ENCODE measurements around the gene ABHD8.

- no peak for TF ChIP-seq CREB1 (IDR thresholded peaks at IDR 0.05)
- no peak for TF ChIP-seq CREB1 (CRISPR knock-in tag; IDR thresholded peaks at IDR 0.05)
- no peak for TF ChIP-seq STAG1 (CRISPR knock-in tag; IDR thresholded peaks at IDR 0.05)
- no peak for TF ChIP-seq CTCF (CRISPR knock-in tag; IDR thresholded peaks at IDR 0.05)
- no peak for TF ChIP-seq ZNF407 (CRISPR knock-in tag; IDR thresholded peaks at IDR 0.05; ENCODE audit: not compliant biosample characterization)
- no peak for TF ChIP-seq BCLAF1 (IDR thresholded peaks at IDR 0.05)
- no peak for TF ChIP-seq CENPBD1 (CRISPR knock-in tag; IDR thresholded peaks at IDR 0.05; ENCODE audit: borderline replicate concordance, low read depth)
- TF ChIP-seq POLR2AphosphoS5 (IDR thresholded peaks at IDR 0.05; ENCODE audit: low read depth, low read length) = no peak
- no peak for TF ChIP-seq ZBTB37 (CRISPR knock-in tag; IDR thresholded peaks at IDR 0.05)
- TF ChIP-seq EZH2 (conservative IDR thresholded peaks at IDR 0.05; ENCODE audit: low read depth, low read length) = no peak
- no peak for TF ChIP-seq RFX5 (IDR thresholded peaks at IDR 0.05; ENCODE audit: low read depth, low read length)
- TF ChIP-seq ETV6 (CRISPR knock-in tag; conservative IDR thresholded peaks at IDR 0.05) = no peak
- TF ChIP-seq FOXM1 (CRISPR knock-in tag; IDR thresholded peaks at IDR 0.05) = no peak
Observed at GRCh38 chr19:17279436-17279835, 23.8 kb downstream of the ABHD8 start.
